Ureter (tissue), 1 donor: ENCODE results near the gene TLE6. TPM values are rescaled to one million over a fixed set of nuclear protein-coding genes. Genes with fewer than 3 reads are reported as not detected.
"Not testable (repeated sequence)": the region's sequence is repeated elsewhere in the genome, so short reads cannot be mapped to it uniquely, and the experiment has no call there.

Experiments
- DNase-seq: peaks from one replicate; pipeline ENCODE4 v3.0.0-alpha.2; 2020; ENCODE audit warnings: low spot score
- total RNA-seq: library from RNA; stranded (reverse); gene quantifications from one replicate; pipeline ENCODE4 v1.2.4, GENCODE V29; 2023
- donor health status: DM: yes; HTN: yes; CAD: no.

TLE6 gene
- total RNA-seq, 1 donor from 2014 or later, result 3.6 TPM

GRCh38 chr19:3003046-3003445 is 25.7 kb downstream of the TLE6 start:
- DNase-seq, result no peak

- DNase-seq, result no peak
These were observed 27.2 kb downstream of the TLE6 start for GRCh38 chr19:3004522-3004921.

- no peak for DNase-seq
These were observed 28.0 kb downstream of the TLE6 start for GRCh38 chr19:3005345-3005744.

GRCh38 chr19:3006075-3006767 is 28.9 kb downstream of the TLE6 start:
- no peak for DNase-seq

- no peak for DNase-seq
These were observed 30.6 kb downstream of the TLE6 start for GRCh38 chr19:3007975-3008374.

- DNase-seq, result no peak
These were observed 31.6 kb downstream of the TLE6 start for GRCh38 chr19:3008994-3009393.

DNA sequence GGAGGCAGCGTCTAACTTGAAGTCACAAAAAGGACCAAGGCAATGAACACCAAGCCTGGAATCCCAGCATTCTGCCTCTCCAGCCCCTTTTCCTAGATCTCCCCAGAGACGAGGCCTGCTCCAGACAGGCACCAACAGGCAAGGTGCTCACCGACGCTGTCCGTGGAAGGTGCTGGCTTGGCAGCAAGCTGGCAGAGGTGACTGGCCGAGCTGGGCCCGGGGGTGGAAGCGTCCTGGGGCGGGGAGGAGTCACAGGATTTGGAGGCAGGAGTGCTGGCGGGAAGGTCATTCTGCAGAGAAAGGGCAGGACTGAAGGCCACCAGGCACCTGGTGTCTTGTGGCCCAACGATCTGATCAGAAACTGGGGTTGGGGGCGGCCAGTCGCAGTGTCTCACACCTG is 33.5 kb downstream of the TLE6 start:
- no peak for DNase-seq

GRCh38 chr19:3012059-3012458 is 34.7 kb downstream of the TLE6 start:
- not testable (repeated sequence) for DNase-seq

DNA sequence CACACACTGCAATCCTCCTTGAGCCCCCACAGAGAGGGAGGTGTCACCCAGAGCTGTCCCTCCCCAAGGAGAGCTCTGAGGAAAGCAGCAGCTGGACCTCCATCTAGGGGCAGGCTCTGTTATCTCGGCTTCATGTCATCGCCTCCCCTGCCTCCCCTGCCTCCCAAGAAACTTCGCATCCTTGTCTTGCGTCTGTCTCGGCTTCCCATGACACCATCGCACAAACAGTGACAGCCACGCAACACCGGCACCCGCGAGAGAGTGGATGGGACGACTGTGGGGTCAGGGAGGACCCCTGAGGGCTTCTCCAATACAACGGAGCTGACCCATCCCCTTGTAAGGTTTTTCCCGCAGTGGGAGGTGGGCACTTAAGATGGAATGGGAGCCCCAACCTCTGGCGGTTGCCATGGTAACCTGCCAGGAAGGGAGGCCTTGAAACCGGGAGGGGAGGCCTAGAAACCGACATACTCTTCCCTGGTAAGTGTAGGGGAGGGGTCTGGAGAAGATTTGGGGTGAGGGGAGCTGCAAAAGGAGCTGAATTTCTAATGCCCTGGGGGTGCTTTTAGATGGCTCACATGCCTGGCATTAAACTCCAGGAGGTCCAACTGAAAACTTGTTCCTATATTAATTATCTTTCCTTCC is 35.4 kb downstream of the TLE6 start:
- DNase-seq, result no peak

DNA sequence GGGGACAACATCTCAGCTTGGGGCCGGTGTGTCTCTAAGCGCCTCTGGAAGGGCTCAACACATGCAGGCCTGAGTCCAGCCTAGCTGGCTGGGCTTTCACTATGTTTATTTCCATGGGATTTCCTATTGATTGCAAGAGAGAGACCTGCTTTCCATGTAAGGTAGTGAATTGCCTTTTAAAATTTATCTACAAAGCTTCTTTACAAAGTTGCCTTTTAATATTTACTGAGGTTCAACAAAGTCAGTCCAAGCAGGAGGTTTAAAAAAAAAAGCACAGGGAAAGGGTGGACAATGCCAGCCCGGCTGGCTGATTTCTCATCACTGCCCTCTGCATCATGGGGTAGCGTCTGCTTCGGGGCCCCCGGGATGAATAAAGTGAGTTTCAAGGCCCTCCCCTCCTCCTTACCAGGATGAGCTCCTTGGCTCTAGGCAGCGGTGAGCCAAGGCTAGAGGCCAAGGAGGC is 35.9 kb downstream of the TLE6 start:
- no peak for DNase-seq

DNA sequence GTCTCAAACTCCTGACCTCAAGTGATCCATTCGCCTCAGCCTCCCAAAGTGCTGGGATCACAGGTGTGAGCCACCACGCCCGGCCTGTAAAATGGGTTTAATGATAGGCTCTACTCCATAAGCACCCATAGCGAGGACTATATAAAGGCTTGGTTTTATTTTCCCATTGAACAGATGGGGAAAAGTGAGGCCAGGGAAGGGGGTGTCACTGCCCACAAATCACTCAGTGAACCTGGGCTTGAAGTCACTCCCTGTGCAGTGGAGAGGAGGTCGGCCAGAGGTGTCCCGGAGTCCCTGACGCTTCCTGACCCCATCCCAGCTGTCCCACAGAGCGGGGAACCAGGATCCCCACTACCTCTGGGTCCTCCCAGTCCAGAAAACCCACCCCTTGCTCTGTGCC is 36.8 kb downstream of the TLE6 start:
- DNase-seq, result no peak

- DNase-seq, result no peak
These were observed 38.0 kb downstream of the TLE6 start for GRCh38 chr19:3015126-3016057.

GRCh38 chr19:3017923-3018322 is 40.6 kb downstream of the TLE6 start:
- DNase-seq, result no peak

GRCh38 chr19:3019211-3019854 is 42.0 kb downstream of the TLE6 start:
- no peak for DNase-seq

- DNase-seq, result no peak
These were observed 43.1 kb downstream of the TLE6 start for GRCh38 chr19:3020321-3020960.

- DNase-seq, result no peak
These were observed 47.1 kb downstream of the TLE6 start for GRCh38 chr19:3024509-3024869.

GRCh38 chr19:3024870-3025548 is 47.6 kb downstream of the TLE6 start:
- DNase-seq, result no peak

GRCh38 chr19:3025549-3025886 is 48.2 kb downstream of the TLE6 start:
- no peak for DNase-seq

DNA sequence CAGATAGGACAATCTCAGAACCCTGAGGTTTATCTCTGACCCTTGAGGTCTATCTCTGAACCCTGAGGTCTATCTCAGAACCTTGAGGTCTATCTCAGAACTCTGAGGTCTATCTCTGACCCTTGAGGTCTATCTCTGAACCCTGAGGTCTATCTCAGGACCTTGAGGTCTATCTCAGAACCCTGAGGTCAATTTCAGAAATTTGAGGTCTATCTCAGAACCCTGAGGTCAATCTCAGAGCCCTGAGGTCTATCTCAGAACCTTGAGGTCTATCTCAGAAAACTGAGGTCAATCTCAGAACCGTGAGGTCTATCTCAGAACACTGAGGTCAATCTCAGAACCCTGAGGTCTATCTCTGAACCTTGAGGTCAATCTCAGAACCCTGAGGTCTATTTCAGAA is 49.4 kb downstream of the TLE6 start:
- no peak for DNase-seq

GRCh38 chr19:3027292-3027691 is 49.9 kb downstream of the TLE6 start:
- DNase-seq, result no peak

DNA sequence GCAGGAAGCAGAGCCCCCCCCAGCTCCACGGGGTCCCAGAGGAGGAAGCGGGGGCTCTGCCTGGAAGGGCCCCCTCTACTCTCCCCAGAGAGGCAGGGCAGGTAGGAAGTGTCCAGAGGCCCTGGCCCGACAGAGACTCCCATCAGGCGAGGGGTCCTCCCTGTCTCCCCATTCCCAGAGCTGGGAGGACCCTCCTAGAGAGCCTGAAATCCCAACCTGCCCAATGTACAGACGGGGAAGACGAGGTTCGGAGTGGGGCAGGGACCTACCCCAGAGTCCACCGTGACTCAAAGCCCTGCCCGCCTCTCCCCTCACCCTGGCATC is 50.6 kb downstream of the TLE6 start:
- no peak for DNase-seq
